Neuronal stem cell (in vitro differentiated cells): ENCODE measurements around the gene ULK4.

Source experiments
- DNase-seq: peaks from one replicate; pipeline ENCODE4 v3.0.0-alpha.2; 2013; ENCODE audit warnings: low spot score
- H2AFZ ChIP-seq: one replicate; pipeline ENCODE4 v1.6.1; 2013; ENCODE audit warnings: mild to moderate bottlenecking, low read length, inconsistent platforms
- H2AK5ac ChIP-seq: 2 replicates; pipeline ENCODE4 v1.6.1; 2013; ENCODE audit warnings: low read depth, mild to moderate bottlenecking, inconsistent platforms, low read length, moderate library complexity, mixed read lengths
- H2BK120ac ChIP-seq: 2 replicates; pipeline ENCODE4 v1.6.1; 2013; ENCODE audit warnings: low read depth, mild to moderate bottlenecking, inconsistent platforms, low read length, moderate library complexity, mixed read lengths
- H2BK12ac ChIP-seq: one replicate; pipeline ENCODE4 v1.6.1; 2013; ENCODE audit warnings: low read length, inconsistent platforms
- H2BK15ac ChIP-seq: 2 replicates; pipeline ENCODE4 v1.6.1; 2013; ENCODE audit warnings: mild to moderate bottlenecking, low read length, inconsistent platforms, mixed read lengths
- H2BK5ac ChIP-seq: one replicate; pipeline ENCODE4 v1.6.1; 2013; ENCODE audit warnings: inconsistent platforms, mild to moderate bottlenecking, low read length, moderate library complexity
- H3K14ac ChIP-seq: one replicate; pipeline ENCODE4 v1.6.1; 2013; ENCODE audit warnings: low read length, inconsistent platforms
- H3K18ac ChIP-seq: 2 replicates; pipeline ENCODE4 v1.6.1; 2013; ENCODE audit warnings: low read length, inconsistent platforms
- H3K23ac ChIP-seq: 2 replicates; pipeline ENCODE4 v1.6.1; 2013; ENCODE audit warnings: low read depth, mild to moderate bottlenecking, mixed read lengths, low read length, inconsistent platforms; ENCODE audit not compliant: poor library complexity
- H3K27ac ChIP-seq: replicated peaks from 3 replicates; pipeline ENCODE4 v1.5.1; 2013; ENCODE audit warnings: low read length, inconsistent platforms
- H3K27me3 ChIP-seq, 3 experiments: 2 replicates each; pipeline ENCODE4 v1.6.1; 2013; ENCODE audit warnings: low read length in 3 of 3, mild to moderate bottlenecking in 2 of 3, inconsistent platforms in 1 of 3, low read depth in 1 of 3, mixed read lengths in 1 of 3, moderate library complexity in 1 of 3; ENCODE audit not compliant: control insufficient read depth in 3 of 3, insufficient read depth in 3 of 3
- H3K36me3 ChIP-seq, 2 donors: replicated peaks in 1 of 2; 2 replicates each; pipeline ENCODE4 v1.6.1; 2013; ENCODE audit warnings: low read length in 2 of 2; ENCODE audit not compliant: control insufficient read depth in 2 of 2, insufficient read depth in 2 of 2
- H3K4ac ChIP-seq: 2 replicates; pipeline ENCODE4 v1.6.1; 2013; ENCODE audit warnings: inconsistent platforms, mild to moderate bottlenecking, low read length, moderate library complexity
- H3K4me1 ChIP-seq, 2 donors: 1 replicate in 1 of 2; 2 replicates in 1 of 2; pipeline ENCODE4 v1.6.1; 2013; ENCODE audit warnings: low read length in 2 of 2, low read depth in 1 of 2; ENCODE audit not compliant: control insufficient read depth in 2 of 2, insufficient read depth in 1 of 2
- H3K4me2 ChIP-seq: one replicate; pipeline ENCODE4 v1.6.1; 2013; ENCODE audit warnings: mild to moderate bottlenecking, low read length, inconsistent platforms; ENCODE audit not compliant: insufficient read depth, poor library complexity, severe bottlenecking
- H3K4me3 ChIP-seq, 2 donors: 2 replicates each; pipeline ENCODE4 v1.5.1; 2013; ENCODE audit warnings: low read length in 2 of 2, mild to moderate bottlenecking in 2 of 2, inconsistent platforms in 1 of 2, moderate library complexity in 1 of 2
- H3K79me1 ChIP-seq: one replicate; pipeline ENCODE4 v1.6.1; 2013; ENCODE audit warnings: low read depth, mild to moderate bottlenecking, inconsistent platforms, low read length, moderate library complexity
- H3K9ac ChIP-seq: one replicate; pipeline ENCODE4 v1.6.1; 2013; ENCODE audit warnings: mild to moderate bottlenecking, low read depth, low read length, inconsistent platforms; ENCODE audit not compliant: poor library complexity
- H3K9me3 ChIP-seq, 2 donors: replicated peaks in 1 of 2; 2 replicates each; pipeline versions ENCODE3 to v1.6.1; 2013; ENCODE audit warnings: low read length in 2 of 2, mild to moderate bottlenecking in 2 of 2, inconsistent platforms in 1 of 2, low read depth in 1 of 2, mixed read lengths in 1 of 2, moderate library complexity in 1 of 2; ENCODE audit not compliant: control insufficient read depth in 2 of 2, insufficient read depth in 1 of 2
- H4K8ac ChIP-seq: one replicate; pipeline ENCODE4 v1.6.1; 2013; ENCODE audit warnings: low read depth, mild to moderate bottlenecking, inconsistent platforms, low read length, moderate library complexity
- H4K91ac ChIP-seq: one replicate; pipeline ENCODE4 v1.6.1; 2013; ENCODE audit warnings: low read length, low read depth, mild to moderate bottlenecking, inconsistent platforms; ENCODE audit not compliant: poor library complexity
- WGBS, 2 donors: extraction: QIAGEN DNeasy Blood & Tissue Kit; methylation state at CpG; one replicate each; pipeline ENCODE4 v1.1.7; 2013; ENCODE audit warnings: missing lambda C conversion rate in 2 of 2, mixed read lengths in 1 of 2; ENCODE audit not compliant: insufficient read length in 2 of 2, insufficient replicate concordance in 1 of 2; ENCODE audit errors: extremely low coverage in 2 of 2; 5-methylcytosine and 5-hydroxymethylcytosine counted together

The ULK4 gene

GRCh38 chr3:41417574-41417973, 544.3 kb downstream of the ULK4 start:
- no peak overlapping the region for H3K4me2 ChIP-seq
- H4K91ac ChIP-seq = no peak overlapping the region
- H2BK5ac ChIP-seq = no peak overlapping the region
- H2BK120ac ChIP-seq = no peak overlapping the region
- no peak overlapping the region for H3K4me3 ChIP-seq
- no peaks in the 10 kb centered on the region for H3K9me3 ChIP-seq
- peaks cover 3 to 7% of the 10 kb centered on the region in 2 donors for H3K4me1 ChIP-seq
- WGBS, 2 donors = no CpG with 5 or more reads among the region's 3 CpGs
- H2AK5ac ChIP-seq = no peak overlapping the region
- no peak overlapping the region for H2AFZ ChIP-seq
- H3K36me3 ChIP-seq = no peaks in the 10 kb centered on the region
- H3K14ac ChIP-seq = no peak overlapping the region
- H2BK15ac ChIP-seq = no peak overlapping the region
- H3K79me1 ChIP-seq = no peaks in the 10 kb centered on the region
- H4K8ac ChIP-seq = no peak overlapping the region
- H3K27ac ChIP-seq = no peak overlapping the region
- no peak overlapping the region for H3K9ac ChIP-seq
- no peak overlapping the region for H2BK12ac ChIP-seq
- no peaks in the 10 kb centered on the region for H3K27me3 ChIP-seq
- H3K4ac ChIP-seq = no peak overlapping the region
- no peak overlapping the region for H3K18ac ChIP-seq
- H3K23ac ChIP-seq = no peak overlapping the region
- DNase-seq = no peak

- WGBS, 2 donors = no CpG with 5 or more reads among the region's 1 CpG
- H3K9me3 ChIP-seq = no peaks in the 10 kb centered on the region
- H3K4me1 ChIP-seq = peaks cover 3 to 4% of the 10 kb centered on the region in 2 donors
- H2BK5ac ChIP-seq = no peak overlapping the region
- no peak overlapping the region for H3K23ac ChIP-seq
- DNase-seq = no peak
- H3K9ac ChIP-seq = no peak overlapping the region
- no peak overlapping the region for H2AK5ac ChIP-seq
- H3K36me3 ChIP-seq = no peaks in the 10 kb centered on the region
- no peak overlapping the region for H2AFZ ChIP-seq
- no peaks in the 10 kb centered on the region for H3K27me3 ChIP-seq
- H4K8ac ChIP-seq = no peak overlapping the region
- no peak overlapping the region for H3K4me2 ChIP-seq
- no peak overlapping the region for H3K18ac ChIP-seq
- no peak overlapping the region for H3K4me3 ChIP-seq
- H3K27ac ChIP-seq = no peak overlapping the region
- no peak overlapping the region for H2BK15ac ChIP-seq
- no peak overlapping the region for H3K4ac ChIP-seq
- H3K79me1 ChIP-seq = no peaks in the 10 kb centered on the region
- H3K14ac ChIP-seq = no peak overlapping the region
- no peak overlapping the region for H4K91ac ChIP-seq
- no peak overlapping the region for H2BK120ac ChIP-seq
- H2BK12ac ChIP-seq = no peak overlapping the region
These were observed 550.8 kb downstream of the ULK4 start for GRCh38 chr3:41411065-41411464.

GRCh38 chr3:41405466-41405865, 556.4 kb downstream of the ULK4 start:
- H3K27ac ChIP-seq = no peak overlapping the region
- no peak overlapping the region for H3K4me2 ChIP-seq
- H3K4me3 ChIP-seq = no peak overlapping the region
- H3K36me3 ChIP-seq = no peaks in the 10 kb centered on the region
- no peak for DNase-seq
- no peak overlapping the region for H2AFZ ChIP-seq
- WGBS, 2 donors = no CpG with 5 or more reads among the region's 2 CpGs
- H3K9me3 ChIP-seq = no peaks in the 10 kb centered on the region
- no peak overlapping the region for H2BK120ac ChIP-seq
- no peaks in the 10 kb centered on the region for H3K27me3 ChIP-seq
- no peak overlapping the region for H4K91ac ChIP-seq
- no peak overlapping the region for H2BK15ac ChIP-seq
- H2BK5ac ChIP-seq = no peak overlapping the region
- no peak overlapping the region for H2BK12ac ChIP-seq
- H3K79me1 ChIP-seq = no peaks in the 10 kb centered on the region
- no peak overlapping the region for H3K18ac ChIP-seq
- H3K23ac ChIP-seq = no peak overlapping the region
- no peaks in the 10 kb centered on the region for H3K4me1 ChIP-seq
- no peak overlapping the region for H3K9ac ChIP-seq
- no peak overlapping the region for H4K8ac ChIP-seq
- H3K14ac ChIP-seq = no peak overlapping the region
- H3K4ac ChIP-seq = no peak overlapping the region
- H2AK5ac ChIP-seq = no peak overlapping the region

GRCh38 chr3:41404582-41404981, 557.3 kb downstream of the ULK4 start:
- no CpG with 5 or more reads among the region's 1 CpG for WGBS, 2 donors
- no peak overlapping the region for H3K9ac ChIP-seq
- no peak overlapping the region for H4K8ac ChIP-seq

More at GRCh38 chr3:41404582-41404981, 557.3 kb downstream of the ULK4 start:
- Histone ChIP-seq H4K91ac (no peak overlapping the region), H3K9me3 (no peaks in the 10 kb centered on the region), H3K27ac (no peak overlapping the region), H3K18ac (no peak overlapping the region), H3K36me3 (no peaks in the 10 kb centered on the region), H2BK120ac (no peak overlapping the region), H3K14ac (no peak overlapping the region), H2AFZ (no peak overlapping the region), H3K4ac (no peak overlapping the region), H2BK12ac (no peak overlapping the region), H2BK15ac (no peak overlapping the region), H3K79me1 (no peaks in the 10 kb centered on the region), H2AK5ac (no peak overlapping the region), H3K4me1 (no peaks in the 10 kb centered on the region), H3K23ac (no peak overlapping the region), H2BK5ac (no peak overlapping the region), H3K4me3 (no peak overlapping the region), H3K4me2 (no peak overlapping the region), H3K27me3 (no peaks in the 10 kb centered on the region)
- no peak for DNase-seq
